Tibial artery (tissue), 4 donors: ENCODE data around the gene STX1B.

Experiments
- DNase-seq, 2 donors: peaks; one replicate each; pipeline ENCODE4 v3.0.0-alpha.2; 2019
- H3K27ac ChIP-seq, 2 donors: fragments of 200-600 bp; sonication (generic) in 1 of 2; 1 replicate in 1 of 2; 2 replicates in 1 of 2; pipeline ENCODE4 v1.5.1; 2018 to 2019; ENCODE audit warnings: mild to moderate bottlenecking in 1 of 2
- H3K27me3 ChIP-seq, 2 donors: fragments of 200-600 bp; sonication (generic) in 1 of 2; one replicate each; pipeline versions ENCODE4 v1.5.1 to v1.6.0; 2016 to 2019
- H3K36me3 ChIP-seq, 3 donors: fragments of 200-600 bp; sonication (generic) in 2 of 3; one replicate each; pipeline ENCODE4 v1.5.1; 2016 to 2019; ENCODE audit warnings: mild to moderate bottlenecking in 2 of 3
- H3K4me1 ChIP-seq, 4 donors: fragments of 200-600 bp; sonication (generic) in 2 of 4; 1 replicate in 3 of 4; 2 replicates in 1 of 4; pipeline ENCODE4 v1.5.1; 2016 to 2019
- H3K4me3 ChIP-seq, 2 donors: fragments of 200-600 bp; sonication (generic) in 1 of 2; 1 replicate in 1 of 2; 2 replicates in 1 of 2; pipeline ENCODE4 v1.5.1; 2018 to 2019; ENCODE audit warnings: mild to moderate bottlenecking in 2 of 2
- H3K9me3 ChIP-seq, 3 donors: fragments of 200-600 bp; sonication (generic) in 1 of 3; one replicate each; pipeline ENCODE4 v1.5.1; 2016 to 2019
- intact Hi-C: fragments of 100-400 bp; cut with DNase I; formaldehyde crosslinking; loops from one replicate; pipeline ENCODE4 v1.15.0; 2023; ENCODE audit warnings: low total_unique reads
- TF ChIP-seq, protein P1 (sequence below), 2 experiments: fragments of 200-600 bp in 1 of 2; fragments of 450-650 bp in 1 of 2; IDR thresholded peaks; one replicate each; pipeline ENCODE4 v1.5.1; 2017 to 2019; ENCODE audit warnings: antibody characterized with exemption in 2 of 2, mild to moderate bottlenecking in 1 of 2, moderate library complexity in 1 of 2

The STX1B gene

DNA sequence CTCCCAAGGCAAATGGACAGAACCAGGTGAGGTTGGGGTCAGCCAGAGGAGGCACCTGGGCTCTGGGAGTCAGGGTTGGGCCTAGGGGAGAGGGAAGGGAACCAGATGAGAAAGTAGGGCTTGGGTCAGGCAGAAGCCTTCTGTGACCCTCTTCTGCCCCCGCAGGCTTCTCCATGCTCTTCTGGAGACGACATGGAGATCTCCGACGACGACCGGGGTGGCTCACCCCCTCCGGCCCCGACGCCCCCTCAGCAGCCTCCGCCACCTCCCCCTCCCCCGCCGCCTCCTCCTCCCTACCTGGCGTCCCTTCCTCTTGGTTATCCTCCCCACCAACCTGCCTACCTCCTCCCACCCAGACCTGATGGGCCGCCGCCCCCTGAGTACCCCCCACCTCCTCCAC, 45.0 kb downstream of the STX1B start:
- Histone ChIP-seq H3K9me3 (no peaks in the 10 kb centered on the region), H3K27ac (no peak overlapping the region), H3K36me3 (peaks cover 95 to 100% (median 97%) of the 10 kb centered on the region in 3 donors), H3K4me3 (no peak overlapping the region), H3K4me1 (no peaks in the 10 kb centered on the region), H3K27me3 (no peaks in the 10 kb centered on the region)
- intact Hi-C loops: no loop called here
- TF ChIP-seq, protein P1, sequence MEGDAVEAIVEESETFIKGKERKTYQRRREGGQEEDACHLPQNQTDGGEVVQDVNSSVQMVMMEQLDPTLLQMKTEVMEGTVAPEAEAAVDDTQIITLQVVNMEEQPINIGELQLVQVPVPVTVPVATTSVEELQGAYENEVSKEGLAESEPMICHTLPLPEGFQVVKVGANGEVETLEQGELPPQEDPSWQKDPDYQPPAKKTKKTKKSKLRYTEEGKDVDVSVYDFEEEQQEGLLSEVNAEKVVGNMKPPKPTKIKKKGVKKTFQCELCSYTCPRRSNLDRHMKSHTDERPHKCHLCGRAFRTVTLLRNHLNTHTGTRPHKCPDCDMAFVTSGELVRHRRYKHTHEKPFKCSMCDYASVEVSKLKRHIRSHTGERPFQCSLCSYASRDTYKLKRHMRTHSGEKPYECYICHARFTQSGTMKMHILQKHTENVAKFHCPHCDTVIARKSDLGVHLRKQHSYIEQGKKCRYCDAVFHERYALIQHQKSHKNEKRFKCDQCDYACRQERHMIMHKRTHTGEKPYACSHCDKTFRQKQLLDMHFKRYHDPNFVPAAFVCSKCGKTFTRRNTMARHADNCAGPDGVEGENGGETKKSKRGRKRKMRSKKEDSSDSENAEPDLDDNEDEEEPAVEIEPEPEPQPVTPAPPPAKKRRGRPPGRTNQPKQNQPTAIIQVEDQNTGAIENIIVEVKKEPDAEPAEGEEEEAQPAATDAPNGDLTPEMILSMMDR (IDR thresholded peaks at IDR 0.05): no peak
- no peak for DNase-seq

DNA sequence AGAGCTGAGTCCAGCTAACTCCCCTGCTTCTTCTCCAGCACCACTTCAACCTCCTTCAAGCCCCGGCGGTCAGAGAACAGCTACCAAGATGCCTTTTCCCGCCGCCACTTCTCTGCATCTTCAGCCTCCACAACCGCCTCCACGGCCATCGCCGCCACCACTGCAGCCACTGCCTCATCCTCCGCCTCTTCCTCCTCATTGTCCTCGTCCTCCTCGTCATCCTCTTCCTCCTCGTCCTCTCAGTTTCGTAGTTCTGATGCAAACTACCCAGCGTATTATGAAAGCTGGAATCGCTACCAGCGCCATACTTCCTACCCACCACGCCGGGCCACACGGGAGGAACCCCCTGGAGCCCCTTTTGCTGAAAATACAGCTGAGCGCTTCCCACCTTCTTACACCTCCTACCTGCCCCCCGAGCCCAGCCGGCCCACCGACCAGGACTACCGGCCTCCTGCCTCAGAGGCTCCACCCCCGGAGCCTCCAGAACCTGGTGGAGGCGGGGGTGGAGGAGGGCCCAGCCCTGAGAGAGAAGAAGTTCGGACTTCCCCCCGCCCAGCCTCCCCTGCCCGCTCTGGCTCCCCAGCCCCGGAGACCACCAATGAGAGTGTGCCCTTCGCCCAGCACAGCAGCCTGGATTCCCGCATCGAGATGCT, 45.7 kb downstream of the STX1B start:
- no peaks in the 10 kb centered on the region for H3K27me3 ChIP-seq
- TF ChIP-seq, protein P1 (IDR thresholded peaks at IDR 0.05): no peak
- peaks cover 97 to 100% (median 97%) of the 10 kb centered on the region in 3 donors for H3K36me3 ChIP-seq
- no peaks in the 10 kb centered on the region for H3K9me3 ChIP-seq
- H3K4me1 ChIP-seq: peaks cover 0 to under 1% (median 0%) of the 10 kb centered on the region in 4 donors
- intact Hi-C loops: no loop called here
- no peak overlapping the region for H3K4me3 ChIP-seq
- no peak for DNase-seq
- H3K27ac ChIP-seq: no peak overlapping the region

DNA sequence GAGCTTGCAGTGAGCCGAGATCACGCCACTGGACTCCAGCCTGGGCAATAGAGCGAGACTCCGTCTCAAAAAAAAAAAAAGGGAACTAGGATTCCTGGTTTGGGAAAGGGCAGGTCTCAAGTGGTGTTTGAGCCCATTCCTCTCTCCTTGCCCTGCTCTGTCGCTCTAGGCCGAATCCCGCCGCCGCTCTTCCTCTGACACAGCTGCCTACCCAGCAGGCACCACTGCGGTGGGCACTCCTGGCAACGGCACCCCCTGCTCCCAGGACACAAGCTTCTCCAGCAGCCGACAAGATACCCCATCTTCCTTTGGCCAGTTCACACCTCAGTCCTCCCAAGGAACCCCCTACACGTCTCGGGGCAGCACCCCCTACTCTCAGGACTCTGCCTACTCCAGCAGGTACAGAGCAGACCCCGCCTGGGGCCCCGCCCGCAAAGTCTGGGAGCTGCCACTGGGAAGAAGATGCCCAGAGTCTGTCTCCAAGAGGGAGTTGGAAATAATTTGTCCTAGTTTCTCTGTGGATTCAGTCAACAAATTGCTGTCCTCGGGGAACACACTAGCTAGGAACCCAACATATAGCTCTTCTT, 46.4 kb downstream of the STX1B start:
- Histone ChIP-seq H3K4me1 (peaks cover 0 to 8% (median 5%) of the 10 kb centered on the region in 4 donors), H3K4me3 (no peak overlapping the region), H3K27me3 (no peaks in the 10 kb centered on the region), H3K36me3 (peaks cover 94 to 100% (median 94%) of the 10 kb centered on the region in 3 donors), H3K9me3 (no peaks in the 10 kb centered on the region), H3K27ac (no peak overlapping the region)
- TF ChIP-seq, protein P1 (IDR thresholded peaks at IDR 0.05): no peak
- DNase-seq: no peak
- intact Hi-C loops: no loop called here

DNA sequence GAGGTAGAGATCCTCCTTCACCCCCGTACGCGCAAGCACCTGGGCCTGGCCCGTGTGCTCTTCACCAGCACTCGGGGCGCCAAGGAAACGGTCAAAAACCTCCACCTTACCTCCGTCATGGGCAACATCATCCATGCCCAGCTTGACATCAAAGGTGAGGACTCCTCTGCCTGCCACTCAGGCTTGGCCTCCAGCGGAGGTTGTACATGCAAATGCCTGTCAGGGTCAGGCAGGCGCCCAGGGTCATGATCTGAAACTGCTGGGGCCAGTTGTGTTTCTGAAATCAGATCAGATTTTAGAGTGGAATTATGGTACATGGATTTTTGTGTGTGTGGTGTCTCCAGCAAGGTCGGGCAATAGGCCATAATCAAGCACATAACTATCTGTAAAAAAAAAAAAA, 49.1 kb downstream of the STX1B start:
- Histone ChIP-seq H3K27ac (no peak overlapping the region), H3K4me3 (no peak overlapping the region), H3K27me3 (no peaks in the 10 kb centered on the region), H3K4me1 (peaks cover 0 to 20% (median 20%) of the 10 kb centered on the region in 4 donors), H3K36me3 (peaks cover 68 to 75% (median 70%) of the 10 kb centered on the region in 3 donors), H3K9me3 (no peaks in the 10 kb centered on the region)
- intact Hi-C loops: no loop called here
- TF ChIP-seq, protein P1 (IDR thresholded peaks at IDR 0.05): no peak
- no peak for DNase-seq

DNA sequence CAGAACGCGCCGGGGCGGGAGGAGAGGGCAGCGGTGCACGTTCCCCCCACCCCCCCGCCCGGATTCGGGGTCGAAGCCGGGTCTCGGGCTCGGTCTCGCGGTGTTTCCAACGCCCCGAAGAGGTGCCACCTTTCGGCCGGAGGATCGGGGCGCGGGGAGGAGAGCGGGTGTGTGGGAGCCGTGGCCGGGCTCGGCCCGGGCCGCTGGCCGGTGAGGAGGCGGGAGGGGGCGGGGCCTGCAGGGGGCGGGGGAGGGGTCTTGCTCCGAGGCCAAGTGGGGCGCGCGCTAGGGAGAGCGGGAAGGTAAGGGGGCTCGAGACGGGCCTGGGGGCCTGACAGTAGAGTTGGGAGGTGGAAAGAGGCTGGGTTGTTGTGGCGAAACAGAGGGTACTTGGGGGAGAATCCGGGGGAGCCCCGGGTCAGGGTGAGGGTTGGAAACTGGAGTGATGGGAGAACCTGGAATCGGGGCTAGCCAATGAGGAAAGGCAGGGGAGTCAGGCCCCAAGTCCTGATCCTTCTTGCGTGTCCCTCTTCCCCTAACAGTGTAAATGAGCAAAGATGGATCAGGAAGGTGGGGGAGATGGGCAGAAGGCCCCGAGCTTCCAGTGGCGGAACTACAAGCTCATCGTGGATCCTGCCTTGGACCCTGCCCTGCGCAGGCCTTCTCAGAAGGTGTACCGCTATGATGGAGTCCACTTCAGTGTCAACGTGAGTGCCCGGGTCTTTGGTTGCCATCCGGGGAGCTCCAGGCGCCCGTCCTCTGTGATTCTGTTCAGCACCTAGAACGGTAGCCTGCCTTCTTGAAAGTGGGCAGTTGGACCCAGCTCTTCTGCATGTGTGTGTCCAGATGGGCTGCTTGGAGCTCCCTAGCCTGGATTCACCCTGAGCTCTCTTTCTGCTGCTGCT, 52.0 kb downstream of the STX1B start:
- H3K36me3 ChIP-seq: peaks cover 38 to 51% (median 40%) of the 10 kb centered on the region in 3 donors
- peaks cover 0 to 30% (median 26%) of the 10 kb centered on the region in 4 donors for H3K4me1 ChIP-seq
- DNase-seq: peak in 1 of 2 donors; percentile 38
- intact Hi-C loops: no loop called here
- H3K27ac ChIP-seq: peak overlapping the region; percentile 91 to 94
- no peaks in the 10 kb centered on the region for H3K27me3 ChIP-seq
- no peaks in the 10 kb centered on the region for H3K9me3 ChIP-seq
- H3K4me3 ChIP-seq: peak overlapping the region; percentile 74 to 96
- TF ChIP-seq, protein P1 (IDR thresholded peaks at IDR 0.05): no peak
